Hippocampal formation (tissue), 2 donors: ENCODE results near the gene ZNF195.
"Not testable (repeated sequence)": the region's sequence is repeated elsewhere in the genome, so short reads cannot be mapped to it uniquely, and the experiment has no call there.

Source experiments
- DNase-seq, 2 donors: peaks; one replicate each; lab custom pipeline; 2025; lab: John Stamatoyannopoulos, UW

Gene ZNF195

DNA sequence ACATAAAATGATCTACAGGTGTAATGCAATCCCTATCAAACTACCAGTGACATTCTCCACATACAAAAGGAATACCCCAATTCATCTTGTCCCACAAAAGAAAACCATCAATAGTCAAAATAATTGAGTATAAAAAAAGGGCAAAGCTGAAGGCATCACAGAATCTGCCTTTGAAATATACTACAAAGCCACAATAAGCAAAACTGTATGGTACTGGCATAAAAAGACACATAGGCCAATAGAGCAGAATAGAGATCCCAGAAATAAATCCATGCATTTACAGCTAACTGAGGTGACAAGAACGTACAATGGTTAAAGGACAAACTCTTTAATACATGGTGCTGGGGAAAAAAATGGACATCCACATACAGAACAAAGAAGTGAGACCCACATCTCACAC lies 31.8 kb downstream of the ZNF195 start:
- no peak for DNase-seq

DNA sequence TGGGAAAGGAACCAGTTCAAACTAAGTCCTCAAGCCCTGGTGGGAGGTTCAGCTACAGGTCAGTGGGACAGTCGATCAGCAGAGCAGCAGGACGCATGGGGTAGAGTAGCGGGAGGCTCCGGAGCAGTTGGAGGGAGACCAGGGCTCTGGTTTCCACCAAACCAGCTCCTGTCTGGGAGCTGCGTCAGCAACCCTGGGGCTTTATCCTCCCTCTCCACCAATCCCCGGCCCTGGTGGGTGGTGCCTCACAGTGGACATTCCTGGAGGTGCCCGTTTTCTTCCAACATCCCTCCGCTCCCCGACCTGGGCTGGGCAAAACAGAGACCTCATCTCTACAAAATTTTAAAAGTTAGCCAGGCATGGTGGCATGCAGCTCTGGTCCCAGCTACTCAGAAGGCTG lies 32.4 kb downstream of the ZNF195 start:
- DNase-seq, result no peak

DNA sequence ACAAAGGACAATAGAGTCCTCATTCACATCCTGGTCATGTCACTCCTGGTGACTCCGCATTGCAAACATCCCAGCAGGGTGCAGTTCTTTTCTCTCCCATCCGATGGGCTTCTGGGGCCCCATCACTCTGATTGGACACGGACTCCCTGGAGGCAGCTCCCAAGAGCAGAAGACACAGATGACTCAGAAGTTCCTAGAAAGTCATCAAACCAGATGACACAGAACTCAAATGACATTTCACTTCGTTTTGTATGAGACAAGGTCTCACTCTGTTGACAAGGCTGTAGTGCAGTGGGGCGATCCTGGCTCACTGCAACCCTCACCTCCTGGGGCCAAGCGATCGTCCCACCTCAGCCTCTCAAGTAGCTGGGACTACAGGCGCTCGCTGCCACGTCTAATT lies 33.2 kb downstream of the ZNF195 start:
- DNase-seq, result no peak

DNA sequence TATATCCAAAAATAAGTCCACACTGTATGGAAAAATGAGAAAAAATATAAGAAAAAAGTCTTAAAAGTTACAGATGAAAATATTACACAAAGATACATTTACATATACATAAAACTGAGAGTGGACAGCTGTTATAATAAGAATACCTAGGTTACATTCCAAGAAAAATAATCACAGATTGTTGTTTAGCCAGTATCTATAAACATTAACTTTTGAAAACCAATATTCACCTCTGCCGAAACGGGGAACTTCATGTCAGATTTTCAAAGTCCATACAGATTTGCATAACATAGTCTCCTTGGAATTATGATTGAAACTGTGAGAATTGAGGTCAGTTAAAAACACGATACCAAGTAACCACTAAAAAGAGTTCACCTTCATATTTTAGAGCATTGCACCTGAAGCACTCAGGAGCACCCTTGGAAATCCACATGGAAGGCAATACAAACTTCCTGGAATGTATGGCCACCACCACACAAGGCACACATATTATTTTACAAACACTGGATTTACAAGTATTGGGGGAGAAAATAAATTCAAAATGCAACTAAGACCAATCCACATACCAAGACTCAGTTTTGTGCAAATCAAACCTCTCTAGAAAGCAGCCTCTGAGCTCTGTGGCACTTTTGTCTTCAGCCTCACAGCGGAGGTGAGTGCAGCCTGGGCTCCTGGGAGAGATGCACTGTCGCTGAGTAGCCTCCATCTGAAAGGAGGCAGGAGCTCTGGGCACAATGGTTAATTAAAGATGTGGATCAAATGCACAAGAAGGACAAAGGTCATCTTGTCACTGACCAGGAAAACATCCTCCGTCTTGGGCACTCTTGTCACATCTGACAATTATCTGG lies 34.4 kb downstream of the ZNF195 start:
- no peak for DNase-seq

DNA sequence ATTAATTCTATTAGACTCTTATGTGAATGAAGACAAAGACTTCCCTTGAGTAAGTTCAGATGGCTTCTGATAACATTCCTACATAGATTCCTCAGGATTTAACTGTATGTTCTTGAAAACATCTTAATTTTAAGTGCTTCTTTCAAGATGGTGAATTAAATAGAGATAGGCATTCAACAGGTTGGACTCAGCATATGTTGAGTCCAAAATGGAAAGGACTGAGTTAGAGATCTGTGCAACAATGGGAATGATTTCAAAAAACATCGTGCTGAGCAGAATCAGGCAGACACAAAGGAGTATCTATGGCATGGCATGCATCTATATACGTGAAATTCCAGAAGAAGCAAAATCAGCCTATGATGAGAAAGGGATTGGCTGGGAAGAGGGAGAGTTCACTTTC lies 36.2 kb downstream of the ZNF195 start:
- no peak for DNase-seq

DNA sequence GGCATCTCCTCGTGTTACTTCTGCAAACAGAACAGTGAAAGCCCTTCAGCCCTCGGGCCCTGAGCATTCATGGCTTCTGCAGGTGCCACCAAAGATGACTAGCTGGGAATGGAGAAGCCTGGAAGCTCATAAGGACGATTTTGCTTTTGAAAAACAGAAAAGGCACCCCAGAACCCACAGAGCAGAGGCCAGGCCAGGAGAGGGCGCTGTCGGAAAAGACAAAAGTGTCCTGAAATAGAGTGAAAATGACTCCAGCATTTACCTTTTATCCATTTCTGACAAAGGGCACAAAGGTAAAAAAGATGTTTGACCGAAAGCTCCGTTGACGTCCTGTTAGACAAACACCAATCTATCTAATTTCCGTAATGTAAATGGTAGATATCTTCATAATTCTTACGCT lies 37.6 kb downstream of the ZNF195 start:
- DNase-seq, result peak in 1 of 2 donors; percentile 13

DNA sequence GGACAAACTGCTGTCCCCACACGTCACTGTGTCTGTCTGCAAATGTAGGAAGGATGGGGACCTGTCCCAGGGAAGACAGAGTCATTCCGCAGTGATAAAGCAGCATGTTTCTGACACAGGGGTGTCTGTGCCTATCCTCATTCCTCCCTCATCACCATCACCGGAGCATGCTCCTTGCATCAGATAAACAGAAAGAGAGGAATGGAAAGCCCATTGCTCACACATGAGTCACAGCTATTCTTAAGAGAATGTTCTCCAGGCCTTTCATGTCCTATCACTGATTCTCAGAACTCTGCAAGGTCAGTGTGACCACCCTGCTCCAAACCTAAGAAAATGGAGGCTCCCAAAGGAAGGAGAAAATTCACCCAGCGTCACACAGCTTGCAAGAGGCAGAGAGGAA lies 38.9 kb downstream of the ZNF195 start:
- no peak for DNase-seq

DNA sequence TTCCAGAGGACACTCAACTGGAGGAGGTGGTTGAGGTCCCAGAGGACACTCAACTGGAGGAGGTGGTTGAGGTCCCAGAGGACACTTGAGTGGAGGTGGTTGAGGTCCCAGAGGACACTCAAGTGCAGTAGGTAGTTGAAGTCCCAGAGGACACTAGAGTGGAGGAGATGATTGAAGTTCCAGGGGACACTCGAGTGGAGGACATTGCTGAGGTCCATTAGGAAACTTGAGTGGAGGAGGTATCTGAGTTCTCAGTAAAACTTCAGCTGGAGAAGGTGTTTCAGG lies 39.7 kb downstream of the ZNF195 start:
- DNase-seq, result no peak

DNA sequence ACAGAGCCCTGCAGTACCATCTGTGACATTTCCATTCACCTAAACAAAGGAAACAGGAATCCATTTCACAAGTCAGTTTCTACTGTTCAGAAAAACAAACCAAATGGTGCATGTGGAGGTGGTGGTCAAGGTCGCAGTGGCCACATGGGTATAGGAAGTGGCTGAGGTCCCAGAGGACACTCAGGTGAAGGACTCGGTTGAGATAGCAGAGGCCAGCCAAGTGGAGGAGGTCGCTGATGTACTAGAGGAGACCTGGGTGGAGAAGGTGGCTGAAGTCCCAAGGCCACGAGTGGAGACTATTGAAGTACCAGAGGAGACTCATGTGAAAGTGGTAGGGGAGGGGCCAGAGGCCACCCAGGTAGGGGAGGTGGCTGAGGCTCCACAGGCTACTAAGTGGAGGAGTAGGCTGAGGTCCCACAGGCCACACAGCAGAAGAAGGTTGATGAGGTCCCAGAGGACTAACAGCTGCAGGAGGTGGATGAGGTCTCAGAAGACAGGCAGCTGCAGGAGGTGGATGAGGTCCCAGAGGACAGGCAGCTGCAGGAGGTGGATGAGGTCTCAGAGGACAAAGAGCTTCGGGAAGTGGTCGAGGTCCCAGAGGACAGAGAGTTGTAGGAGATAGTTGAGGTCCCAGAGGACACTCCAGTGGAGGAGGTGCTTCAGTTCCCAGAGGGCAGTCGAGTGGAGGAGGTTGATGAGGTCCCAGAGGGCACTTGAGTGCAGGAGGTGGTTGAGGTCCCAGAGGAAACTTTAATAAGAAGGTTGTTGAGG lies 40.2 kb downstream of the ZNF195 start:
- no peak for DNase-seq

DNA sequence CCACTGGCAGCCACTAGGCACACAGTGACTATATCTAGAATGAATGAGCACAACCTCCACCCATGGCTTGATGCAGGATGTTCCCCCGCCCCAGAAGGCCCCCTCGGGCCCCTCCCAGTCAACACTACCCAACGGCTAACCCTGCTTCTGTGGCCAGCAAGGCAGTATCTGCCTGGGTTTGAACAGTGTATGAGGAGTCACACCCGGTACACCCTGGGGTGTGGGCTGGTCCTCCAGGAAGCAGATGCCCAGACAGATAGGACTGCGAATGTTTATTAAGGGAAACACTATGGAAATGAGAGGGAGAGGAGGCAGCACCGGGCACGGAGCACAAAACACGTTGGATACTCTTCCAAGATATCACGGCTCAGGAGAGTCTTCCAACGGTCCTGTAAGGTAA lies 42.5 kb downstream of the ZNF195 start:
- not testable (repeated sequence) for DNase-seq

DNA sequence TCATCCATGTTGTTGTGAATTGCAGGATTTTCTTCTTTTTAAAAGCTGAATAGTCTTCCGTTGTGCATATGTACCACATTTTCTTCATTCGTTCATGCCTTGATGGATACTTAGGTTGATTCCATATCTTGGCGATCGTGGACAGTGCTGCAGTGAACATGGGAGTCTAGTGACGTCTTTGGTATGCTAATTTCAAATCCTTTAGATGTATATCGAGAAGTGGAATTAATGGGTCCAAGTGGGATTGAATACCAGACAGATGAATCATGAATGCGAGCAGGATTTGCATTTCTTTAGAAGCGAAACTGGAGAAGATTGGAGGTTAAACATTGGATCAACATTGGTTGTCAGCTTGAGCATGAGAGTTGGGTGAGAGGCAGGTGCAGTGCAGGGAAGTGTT lies 45.8 kb downstream of the ZNF195 start:
- not testable (repeated sequence) for DNase-seq

DNA sequence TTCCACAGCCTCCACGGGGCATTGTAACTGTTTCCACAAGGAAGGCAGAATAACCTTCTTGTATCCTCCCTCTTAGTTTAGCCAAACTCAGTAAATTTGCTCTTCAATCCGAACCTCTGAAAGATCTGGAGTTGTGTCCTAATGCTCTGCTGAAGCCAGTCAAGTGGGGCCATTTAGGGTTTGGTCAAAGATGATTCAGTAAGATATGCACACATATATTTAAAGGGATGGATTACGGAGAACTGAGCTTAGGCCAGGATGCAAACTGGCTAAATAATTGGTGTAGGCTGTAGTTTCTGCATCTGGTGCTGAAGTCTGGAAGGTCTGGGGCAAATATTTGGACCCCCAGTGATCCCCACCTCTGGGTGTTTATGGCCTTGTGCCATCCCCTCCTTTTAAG lies 47.9 kb downstream of the ZNF195 start:
- not testable (repeated sequence) for DNase-seq

DNA sequence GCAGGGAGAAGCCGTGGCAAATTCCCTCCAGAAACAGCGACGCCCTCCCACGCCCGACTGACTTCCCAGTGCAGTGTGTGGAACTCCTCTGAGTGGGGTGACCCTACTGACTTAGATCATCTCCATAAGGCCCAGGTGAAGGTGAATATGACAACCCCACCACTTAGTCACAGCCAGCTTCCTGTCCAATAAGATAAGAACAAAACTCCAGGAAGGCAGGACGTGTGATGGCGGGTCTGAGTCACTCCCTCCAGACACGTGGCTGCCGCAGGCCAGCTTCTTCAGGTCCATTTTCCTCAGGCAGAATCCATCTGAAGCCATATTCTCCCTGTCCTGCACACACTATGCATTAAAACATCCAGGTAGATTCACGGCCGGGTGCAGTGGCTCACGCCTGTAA lies 48.9 kb downstream of the ZNF195 start:
- DNase-seq, result not testable (repeated sequence)

DNA sequence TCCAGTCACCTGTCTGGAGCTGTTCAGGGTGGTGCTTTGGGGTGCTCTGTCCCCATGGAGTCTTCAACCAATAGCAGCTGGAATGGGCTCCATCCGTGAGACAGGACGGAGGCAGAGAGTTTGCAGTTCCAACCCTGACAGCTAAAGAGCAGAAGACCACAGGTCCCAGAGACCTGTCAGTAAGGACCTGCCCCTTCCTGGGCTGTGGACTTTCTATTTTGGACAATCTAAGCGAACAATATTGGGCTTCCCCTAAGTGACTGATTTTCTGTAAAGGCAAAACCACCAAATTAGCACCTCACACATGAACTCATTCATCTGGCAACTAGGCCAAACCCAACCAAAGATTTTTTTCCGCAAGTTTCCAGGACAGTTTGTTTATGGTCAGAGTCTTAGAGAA lies 50.4 kb downstream of the ZNF195 start:
- not testable (repeated sequence) for DNase-seq

DNA sequence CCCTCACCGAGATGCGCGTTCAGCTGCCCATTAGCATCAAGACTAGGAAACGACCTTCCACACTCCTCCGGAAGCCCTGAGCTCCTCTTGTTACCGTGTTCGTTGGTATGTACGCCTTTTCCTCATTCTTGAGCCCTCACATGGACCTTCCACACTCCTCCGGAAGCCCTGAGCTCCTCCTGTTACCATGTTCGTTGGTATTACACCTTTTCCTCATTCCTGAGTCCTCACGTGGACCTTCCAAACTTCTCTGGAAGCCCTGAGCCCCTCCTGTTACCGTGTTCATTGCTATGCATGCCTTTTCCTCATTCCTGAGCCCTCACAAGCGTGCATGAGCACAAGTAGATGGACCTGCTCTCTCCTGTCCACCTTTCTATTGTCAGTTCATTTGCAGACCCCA lies 52.5 kb downstream of the ZNF195 start:
- DNase-seq, result not testable (repeated sequence)

DNA sequence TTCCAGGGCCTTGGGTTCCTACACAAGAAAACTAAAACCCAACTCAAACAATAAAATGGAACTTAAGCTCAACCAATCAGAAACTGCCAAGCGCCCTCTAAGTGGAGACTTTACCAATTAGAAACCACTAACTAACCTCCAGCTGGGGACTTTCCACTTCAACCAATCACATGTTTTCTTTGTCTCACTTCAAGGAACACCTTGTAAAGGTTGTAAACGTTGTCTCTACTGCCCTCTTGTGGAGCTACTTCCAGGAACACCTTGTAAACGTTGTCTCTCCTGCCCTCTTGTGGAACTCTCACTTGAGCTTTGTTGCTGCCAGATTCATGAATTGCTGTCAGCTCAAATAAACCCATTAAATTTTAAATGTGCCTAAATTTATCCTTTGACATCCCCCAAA lies 54.2 kb downstream of the ZNF195 start:
- not testable (repeated sequence) for DNase-seq
